A549 (cell line): Measurements from ENCODE around the gene ATP2A3. TPM values are rescaled to one million over a fixed set of nuclear protein-coding genes. Genes with fewer than 3 reads are reported as not detected.
"Not testable (repeated sequence)": the region's sequence is repeated elsewhere in the genome, so short reads cannot be mapped to it uniquely, and the experiment has no call there.

Source experiments
- ATAC-seq, 2 experiments: fragments of 200-7000 bp in 1 of 2; fragments of >200 bp in 1 of 2; cut with Nextera tagmentation in 1 of 2; cut with Tn5 transposase in 1 of 2; 3 replicates each; pipeline versions ENCODE4 v1.8.0 to v1.9.1; 2018 to 2020; ENCODE audit warnings: mild to moderate bottlenecking in 1 of 2, moderate library complexity in 1 of 2
- CTCF ChIA-PET: fragments of 300-600 bp; sonication (Branson Sonifier 250); formaldehyde crosslinking; extraction: SDS; loops from one replicate; lab custom pipeline; 2021; ENCODE audit warnings: antibody characterized with exemption, inconsistent platforms; lab: Yijun Ruan, JAX
- POLR2A ChIA-PET: fragments of 350-600 bp; formaldehyde crosslinking; extraction: SDS; loops from one replicate; lab custom pipeline; 2021; ENCODE audit warnings: antibody characterized with exemption, inconsistent platforms; lab: Yijun Ruan, JAX
- DNase-seq, 2 experiments: peaks; one replicate each; pipeline versions ENCODE4 v3.0.0 to v3.0.0-alpha.2; 2011 to 2016; ENCODE audit warnings: low read depth in 1 of 2, low spot score in 1 of 2
- FAIRE-seq: peaks from 2 replicates; lab custom pipeline; 2011; peaks lifted over from hg19 to GRCh38; lab: Jason Lieb, UNC
- H3K27ac ChIP-seq, 2 experiments: fragments of >200 bp; sonication (Bioruptor Twin); formaldehyde crosslinking; 3 replicates each; pipeline ENCODE4 v1.5.1; 2016 to 2017
- H3K4me1 ChIP-seq: fragments of >200 bp; sonication (Bioruptor Twin); formaldehyde crosslinking; 3 replicates; pipeline ENCODE4 v1.6.1; 2016
- H3K4me2 ChIP-seq: fragments of >200 bp; sonication (Bioruptor Twin); formaldehyde crosslinking; 3 replicates; pipeline ENCODE4 v1.6.1; 2016
- H3K4me3 ChIP-seq: fragments of >200 bp; sonication (Bioruptor Twin); formaldehyde crosslinking; 3 replicates; pipeline ENCODE4 v1.5.1; 2016
- H3K9me3 ChIP-seq: fragments of >200 bp; sonication (Bioruptor Twin); formaldehyde crosslinking; 3 replicates; pipeline ENCODE4 v1.6.1; 2016
- ATOH8 ChIP-seq: fragments of 250-450 bp; sonication (Bioruptor Pico); IDR thresholded peaks from 2 replicates; pipeline ENCODE4 v1.5.0; 2020; ENCODE audit warnings: low read depth, mild to moderate bottlenecking, moderate library complexity
- BCL3 ChIP-seq: fragments of >200 bp; sonication (Bioruptor Twin); formaldehyde crosslinking; IDR thresholded peaks from 3 replicates; pipeline ENCODE4 v1.6.1; 2016
- CBX2 ChIP-seq: fragments of 200-600 bp; sonication (generic); IDR thresholded peaks from 2 replicates; pipeline ENCODE4 v1.6.1; 2016; ENCODE audit warnings: low read depth, mild to moderate bottlenecking, borderline replicate concordance
- CEBPB ChIP-seq, 2 experiments: fragments of >200 bp in 1 of 2; sonication (Bioruptor Twin) in 1 of 2; formaldehyde crosslinking in 1 of 2; IDR thresholded peaks; 2 replicates each; pipeline ENCODE4 v1.6.1; 2012 to 2016
- CTCF ChIP-seq: fragments of >200 bp; sonication (Bioruptor Twin); formaldehyde crosslinking; IDR thresholded peaks from 3 replicates; pipeline ENCODE4 v1.5.1; 2016
- EHF ChIP-seq: fragments of 250-450 bp; sonication (Bioruptor Pico); IDR thresholded peaks from 2 replicates; pipeline ENCODE4 v1.5.0; 2020; ENCODE audit warnings: mild to moderate bottlenecking
- FOXS1 ChIP-seq: fragments of 250-450 bp; sonication (Bioruptor Pico); IDR thresholded peaks from 2 replicates; pipeline ENCODE4 v1.5.0; 2020; ENCODE audit warnings: mild to moderate bottlenecking, moderate library complexity
- HOXB5 ChIP-seq: fragments of 250-450 bp; sonication (Bioruptor Pico); IDR thresholded peaks from 2 replicates; pipeline ENCODE4 v1.5.0; 2020; ENCODE audit warnings: mild to moderate bottlenecking, moderate library complexity
- JUN ChIP-seq, 2 experiments: fragments of >200 bp; sonication (Bioruptor Twin); formaldehyde crosslinking; IDR thresholded peaks; 2 replicates in 1 of 2; 3 replicates in 1 of 2; pipeline ENCODE4 v1.6.1; 2016 to 2017
- JUNB ChIP-seq: fragments of >200 bp; sonication (Bioruptor Twin); formaldehyde crosslinking; IDR thresholded peaks from 2 replicates; pipeline ENCODE4 v1.6.1; 2016
- KDM5A ChIP-seq: fragments of 200-600 bp; sonication (generic); IDR thresholded peaks from 2 replicates; pipeline ENCODE4 v1.6.1; 2016; ENCODE audit warnings: antibody characterized with exemption, mild to moderate bottlenecking
- POLR2A ChIP-seq: IDR thresholded peaks from 2 replicates; pipeline ENCODE4 v1.6.1; 2012; ENCODE audit warnings: mild to moderate bottlenecking, low read length
- RAD21 ChIP-seq, 2 experiments: fragments of >200 bp in 1 of 2; sonication (Bioruptor Twin) in 1 of 2; formaldehyde crosslinking in 1 of 2; IDR thresholded peaks in 1 of 2; conservative IDR thresholded peaks in 1 of 2; 2 replicates in 1 of 2; 3 replicates in 1 of 2; pipeline ENCODE4 v1.6.1; 2012 to 2018; ENCODE audit warnings: inconsistent platforms in 1 of 2
- RNF2 ChIP-seq: fragments of 200-600 bp; sonication (generic); IDR thresholded peaks from 2 replicates; pipeline ENCODE4 v1.6.1; 2016; ENCODE audit warnings: low read depth, mild to moderate bottlenecking, antibody characterized with exemption, moderate library complexity, borderline replicate concordance
- SREBF2 ChIP-seq: fragments of 450-650 bp; IDR thresholded peaks from 2 replicates; pipeline ENCODE4 v1.6.1; 2014; ENCODE audit warnings: mild to moderate bottlenecking, moderate library complexity
- TFCP2L1 ChIP-seq: fragments of 250-450 bp; sonication (Bioruptor Pico); IDR thresholded peaks from 2 replicates; pipeline ENCODE4 v1.5.0; 2021; ENCODE audit warnings: mild to moderate bottlenecking
- ZC3H11A ChIP-seq: fragments of 450-650 bp; IDR thresholded peaks from 2 replicates; pipeline ENCODE4 v1.6.1; 2014; ENCODE audit warnings: antibody characterized with exemption, mild to moderate bottlenecking
- ZNF302 ChIP-seq: fragments of 250-450 bp; sonication (Bioruptor Pico); IDR thresholded peaks from 2 replicates; pipeline ENCODE4 v1.9.0; 2021; ENCODE audit warnings: inconsistent platforms, mild to moderate bottlenecking, moderate library complexity
- ZSCAN20 ChIP-seq: fragments of 250-450 bp; sonication (Bioruptor Pico); IDR thresholded peaks from 2 replicates; pipeline ENCODE4 v1.8.0; 2022; ENCODE audit warnings: mild to moderate bottlenecking, moderate library complexity
- WGBS: methylation state at CpG from one replicate; pipeline ENCODE4 v1.1.6; 2017; ENCODE audit errors: missing lambda C conversion rate; 5-methylcytosine and 5-hydroxymethylcytosine counted together
- polyA plus RNA-seq, 4 experiments: library from polyadenylated mRNA; depleted of rRNA in 3 of 4; stranded (reverse); fragments of >200 nt; fragmentation: RNase III in 1 of 4; extraction: RNeasy Plus Mini Kit Qiagen cat#74134 plus additional on column Dnase treatment in 1 of 4; gene quantifications; 2 replicates in 3 of 4; 3 replicates in 1 of 4; pipeline ENCODE4 v1.2.3, GENCODE V29; 2011 to 2017

The ATP2A3 gene
- polyA plus RNA-seq, 2 of the 4 experiments (the other 2 are of a cell fraction): 3.1 to 5.5 TPM

- ATAC-seq: no peak
- TF ChIP-seq FOXS1: no peak
- peak; percentile 39 for TF ChIP-seq ZC3H11A
- H3K27ac ChIP-seq: no peak overlapping the region
- no peak for FAIRE-seq
- no peak overlapping the region for H3K4me2 ChIP-seq
- CTCF ChIA-PET: interaction anchor here (1.8 to 6.7 kb wide), 3 partner anchors 13 to 36 kb away, joined by 4 to 30 read pairs (median 29); partner anchors contain the start of genes ATP2A3 and P2RX1
- POLR2A ChIA-PET: no interaction called here
- H3K9me3 ChIP-seq: no peaks in the 10 kb centered on the region
- 94% methylated on average over 17 of the region's 17 CpGs for WGBS
- DNase-seq: no peak
- H3K4me3 ChIP-seq: no peak overlapping the region
- H3K4me1 ChIP-seq: no peaks in the 10 kb centered on the region
Observed at GRCh38 chr17:3951003-3951402, 13.2 kb downstream of the ATP2A3 start.

GRCh38 chr17:3950584-3950983 is 13.7 kb downstream of the ATP2A3 start:
- FAIRE-seq (no peak), ATAC-seq (no peak), DNase-seq (no peak)
- Histone ChIP-seq H3K4me3 (no peak overlapping the region), H3K4me2 (no peak overlapping the region), H3K27ac (no peak overlapping the region), H3K9me3 (no peaks in the 10 kb centered on the region), H3K4me1 (no peaks in the 10 kb centered on the region)
- no peak for TF ChIP-seq ZSCAN20
- no peak for TF ChIP-seq ZNF302 (CRISPR knock-in tag)
- TF ChIP-seq HOXB5 (CRISPR knock-in tag): no peak
- no peak for TF ChIP-seq CBX2
- no peak for TF ChIP-seq BCL3
- TF ChIP-seq EHF (CRISPR knock-in tag): no peak
- no peak for TF ChIP-seq RNF2
- no peak for TF ChIP-seq JUN (IDR thresholded peaks at IDR 0.05)
- no peak for TF ChIP-seq CTCF
- no peak for TF ChIP-seq SREBF2
- no peak for TF ChIP-seq FOXS1
- no peak for TF ChIP-seq POLR2A
- 86% methylated on average over 12 of the region's 12 CpGs for WGBS
- POLR2A ChIA-PET: no interaction called here
- CTCF ChIA-PET: interaction anchor here (1.1 to 4.1 kb wide), 4 partner anchors 14 to 35 kb away, joined by 3 to 29 read pairs (median 5); partner anchors contain the start of genes ATP2A3 and P2RX1

- no peak overlapping the region for H3K4me2 ChIP-seq
- DNase-seq: no peak
- no peaks in the 10 kb centered on the region for H3K9me3 ChIP-seq
- ChIA-PET POLR2A (no interaction called here), CTCF (interaction anchor here (0.6 to 4.1 kb wide), 9 partner anchors 15 to 96 kb away, joined by 3 to 29 read pairs (median 6); partner anchors contain the start of genes ATP2A3 and P2RX1)
- WGBS: 50% methylated on average over 3 of the region's 3 CpGs
- H3K4me1 ChIP-seq: no peaks in the 10 kb centered on the region
- FAIRE-seq: no peak
- no peak for TF ChIP-seq JUNB
- no peak for TF ChIP-seq ATOH8
- no peak for TF ChIP-seq CEBPB (IDR thresholded peaks at IDR 0.05)
- TF ChIP-seq KDM5A: no peak
- TF ChIP-seq POLR2A: no peak
- no peak for TF ChIP-seq RAD21 (conservative IDR thresholded peaks at IDR 0.05 in 1 of 2, IDR thresholded peaks at IDR 0.05 in 1 of 2)
- TF ChIP-seq TFCP2L1 (CRISPR knock-in tag): no peak
- TF ChIP-seq, all 56 proteins: peak for 0
- ATAC-seq: no peak
- H3K27ac ChIP-seq: no peak overlapping the region
- no peak overlapping the region for H3K4me3 ChIP-seq
Observed at GRCh38 chr17:3949418-3949817, 14.8 kb downstream of the ATP2A3 start.

- FAIRE-seq, DNase-seq, H3K27ac ChIP-seq, H3K9me3 ChIP-seq, H3K4me1 ChIP-seq, H3K4me3 ChIP-seq, ATAC-seq, H3K4me2 ChIP-seq: not testable (repeated sequence)
- CTCF ChIA-PET: interaction anchor here (1.0 to 4.1 kb wide), 9 partner anchors 12 to 211 kb away, joined by 3 to 29 read pairs (median 6); partner anchors contain the start of gene P2RX1
- POLR2A ChIA-PET: interaction anchor here (0.5 to 0.7 kb wide), 2 partner anchors 97 to 195 kb away, joined by 4 read pairs; partner anchors contain the start of gene CYB5D2
- WGBS: 78% methylated on average over 3 of the region's 3 CpGs
Observed at GRCh38 chr17:3948551-3948950, 15.7 kb downstream of the ATP2A3 start.
